Muscle layer of colon (tissue), 2 donors: ENCODE data around the gene DAP3.
"Not testable (repeated sequence)": the region's sequence is repeated elsewhere in the genome, so short reads cannot be mapped to it uniquely, and the experiment has no call there.

Source experiments
- H3K27ac ChIP-seq: one replicate; pipeline ENCODE4 v1.7.0; 2013; ENCODE audit warnings: low read depth, mild to moderate bottlenecking, low read length, moderate library complexity
- H3K27me3 ChIP-seq, 2 donors: one replicate each; pipeline ENCODE4 v1.7.0; 2013; ENCODE audit warnings: low read length in 2 of 2, mild to moderate bottlenecking in 2 of 2; ENCODE audit not compliant: insufficient read depth in 2 of 2, control insufficient read depth in 1 of 2
- H3K36me3 ChIP-seq: one replicate; pipeline ENCODE4 v1.7.0; 2013; ENCODE audit warnings: mild to moderate bottlenecking, low read length; ENCODE audit not compliant: insufficient read depth
- H3K4me1 ChIP-seq: one replicate; pipeline ENCODE4 v1.7.0; 2013; ENCODE audit warnings: mild to moderate bottlenecking, low read length; ENCODE audit not compliant: insufficient read depth
- H3K4me3 ChIP-seq, 2 donors: one replicate each; pipeline ENCODE4 v1.7.0; 2013; ENCODE audit warnings: low read length in 2 of 2, low read depth in 1 of 2, mild to moderate bottlenecking in 1 of 2, moderate library complexity in 1 of 2
- H3K9ac ChIP-seq: one replicate; pipeline ENCODE4 v1.7.0; 2013; ENCODE audit warnings: low read length
- H3K9me3 ChIP-seq: one replicate; pipeline ENCODE4 v1.7.0; 2013; ENCODE audit warnings: mild to moderate bottlenecking, low read length
- donor health status: abdominal sarcoma.
- donor health status: Adenocarcinoma of cecum.

Gene DAP3

DNA sequence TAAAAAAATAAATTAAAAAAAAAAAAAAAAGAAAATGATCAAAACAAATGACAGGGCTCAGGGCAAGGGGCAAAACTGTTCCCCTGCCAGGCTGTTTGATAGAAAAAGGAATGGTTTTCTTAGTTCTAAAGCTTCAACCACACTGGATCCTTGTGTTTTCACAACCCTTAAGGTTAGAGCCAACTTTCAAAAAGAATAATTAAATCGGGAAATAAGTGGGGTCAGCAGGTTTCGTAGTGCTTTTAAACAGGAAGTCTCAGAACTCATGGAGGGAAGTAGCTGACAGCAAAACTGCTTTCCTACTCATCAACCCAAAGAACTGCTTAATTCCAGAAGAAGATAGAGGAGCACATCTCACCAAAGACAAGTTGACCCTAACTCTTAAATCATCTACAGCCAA is 12.8 kb downstream of the DAP3 start:
- H3K4me3 ChIP-seq, H3K27me3 ChIP-seq, H3K9ac ChIP-seq, H3K9me3 ChIP-seq, H3K4me1 ChIP-seq, H3K27ac ChIP-seq, H3K36me3 ChIP-seq: not testable (repeated sequence)

DNA sequence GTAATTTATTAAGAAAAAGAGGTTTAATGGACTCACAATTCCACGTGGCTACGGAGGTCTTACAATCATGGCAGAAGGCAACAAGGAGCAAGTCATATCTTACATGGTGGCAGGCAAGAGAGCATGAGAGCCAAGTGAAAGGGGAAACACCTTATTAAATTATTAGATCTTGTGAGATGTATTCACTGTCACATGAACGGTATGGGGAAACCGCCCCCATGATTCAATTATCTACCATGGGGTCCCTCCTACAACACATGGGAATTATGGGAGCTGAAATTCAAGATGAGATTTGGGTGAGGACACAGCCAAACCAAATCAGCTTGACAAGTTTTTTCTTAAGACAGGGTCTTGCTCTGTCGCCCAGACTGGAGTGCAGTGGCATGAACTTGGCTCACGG is 14.3 kb downstream of the DAP3 start:
- H3K9me3 ChIP-seq: no peaks in the 10 kb centered on the region
- H3K9ac ChIP-seq: no peak overlapping the region
- H3K36me3 ChIP-seq: no peaks in the 10 kb centered on the region
- no peaks in the 10 kb centered on the region for H3K4me1 ChIP-seq
- H3K27me3 ChIP-seq: no peaks in the 10 kb centered on the region
- no peak overlapping the region for H3K27ac ChIP-seq
- no peak overlapping the region for H3K4me3 ChIP-seq

DNA sequence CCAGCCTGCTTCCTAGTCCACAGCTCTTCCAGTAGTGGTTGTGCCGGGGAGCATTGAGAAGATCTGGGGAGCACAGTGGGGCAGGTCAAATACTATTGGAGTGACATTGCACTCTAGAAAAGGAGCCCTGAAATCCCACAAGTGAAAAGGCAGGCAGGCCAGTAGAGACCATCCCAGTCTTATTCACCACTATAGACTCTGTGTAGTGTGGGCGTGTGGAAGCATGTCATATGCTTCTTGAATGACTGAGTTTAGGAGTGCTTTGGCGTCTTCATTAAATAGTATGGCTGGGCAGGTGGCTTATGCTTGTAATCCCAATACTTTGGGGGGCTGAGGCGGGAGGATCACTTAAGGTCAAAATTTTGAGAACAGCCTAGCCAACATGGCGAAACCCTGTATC is 15.5 kb downstream of the DAP3 start:
- H3K4me3 ChIP-seq, H3K9me3 ChIP-seq, H3K36me3 ChIP-seq, H3K4me1 ChIP-seq, H3K27ac ChIP-seq, H3K27me3 ChIP-seq, H3K9ac ChIP-seq: not testable (repeated sequence)

DNA sequence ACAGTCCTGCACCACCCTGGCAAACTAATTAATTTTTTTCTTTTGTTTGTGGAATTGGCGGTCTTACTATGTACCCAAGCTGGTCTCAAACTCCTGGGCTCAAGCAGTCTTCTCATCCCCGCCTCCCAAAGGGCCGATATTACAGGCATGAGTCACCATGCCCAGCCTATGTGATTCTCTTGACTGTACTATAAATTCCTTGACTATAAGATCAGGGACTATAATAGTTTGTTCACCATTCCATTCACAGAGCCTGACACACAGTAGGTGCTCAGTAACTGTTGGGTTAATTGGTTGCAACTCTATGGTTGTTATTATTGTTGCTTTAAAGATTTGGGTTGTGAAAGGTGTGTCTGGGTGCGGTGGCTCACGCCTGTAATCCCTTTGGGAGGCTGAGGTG is 17.2 kb downstream of the DAP3 start:
- Histone ChIP-seq H3K9ac (no peak overlapping the region), H3K27me3 (no peaks in the 10 kb centered on the region), H3K4me1 (no peaks in the 10 kb centered on the region), H3K9me3 (no peaks in the 10 kb centered on the region), H3K4me3 (no peak overlapping the region), H3K36me3 (no peaks in the 10 kb centered on the region), H3K27ac (no peak overlapping the region)

DNA sequence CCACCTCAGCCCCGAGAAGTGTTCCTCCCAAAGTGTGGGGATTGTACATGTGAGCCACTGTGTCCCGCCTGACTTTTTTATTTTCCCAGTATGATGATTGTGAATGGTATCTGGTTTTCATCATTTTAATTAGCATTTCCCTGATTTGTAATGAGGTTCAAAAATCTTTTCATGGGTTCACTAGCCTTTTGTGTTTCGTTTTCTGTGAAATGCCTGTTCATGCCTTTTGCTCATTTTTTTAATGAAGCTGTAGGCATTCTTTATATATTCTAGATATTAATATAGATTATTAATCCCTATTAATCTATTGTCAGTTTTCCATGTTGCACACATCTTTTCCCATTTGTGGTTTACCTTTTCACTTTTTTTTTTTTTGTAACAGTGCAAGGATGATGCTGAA is 20.5 kb downstream of the DAP3 start:
- no peaks in the 10 kb centered on the region for H3K36me3 ChIP-seq
- no peak overlapping the region for H3K4me3 ChIP-seq
- H3K9ac ChIP-seq: no peak overlapping the region
- no peak overlapping the region for H3K27ac ChIP-seq
- no peaks in the 10 kb centered on the region for H3K9me3 ChIP-seq
- H3K4me1 ChIP-seq: no peaks in the 10 kb centered on the region
- no peaks in the 10 kb centered on the region for H3K27me3 ChIP-seq

DNA sequence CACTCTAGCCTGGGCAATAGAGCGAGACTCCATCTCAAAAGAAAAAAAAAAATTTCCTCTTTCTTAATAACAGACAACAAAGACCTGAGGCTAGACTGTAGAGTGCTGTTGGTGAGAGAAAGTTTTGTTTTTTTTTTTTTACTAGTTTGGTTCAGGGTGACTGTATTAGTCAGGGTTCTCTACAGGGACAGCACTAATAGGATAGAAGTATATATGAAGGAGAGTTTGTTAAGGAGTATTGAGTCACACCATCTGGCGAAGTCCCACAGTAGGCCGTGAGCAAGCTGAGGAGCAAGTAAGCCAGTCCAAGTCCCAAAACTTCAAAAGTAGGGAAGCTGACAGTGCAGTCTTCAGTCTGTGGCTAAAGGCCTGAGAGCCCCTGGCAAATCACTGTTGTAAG is 22.6 kb downstream of the DAP3 start:
- not testable (repeated sequence) for H3K9me3 ChIP-seq, H3K9ac ChIP-seq, H3K4me3 ChIP-seq, H3K36me3 ChIP-seq, H3K4me1 ChIP-seq, H3K27me3 ChIP-seq, H3K27ac ChIP-seq

DNA sequence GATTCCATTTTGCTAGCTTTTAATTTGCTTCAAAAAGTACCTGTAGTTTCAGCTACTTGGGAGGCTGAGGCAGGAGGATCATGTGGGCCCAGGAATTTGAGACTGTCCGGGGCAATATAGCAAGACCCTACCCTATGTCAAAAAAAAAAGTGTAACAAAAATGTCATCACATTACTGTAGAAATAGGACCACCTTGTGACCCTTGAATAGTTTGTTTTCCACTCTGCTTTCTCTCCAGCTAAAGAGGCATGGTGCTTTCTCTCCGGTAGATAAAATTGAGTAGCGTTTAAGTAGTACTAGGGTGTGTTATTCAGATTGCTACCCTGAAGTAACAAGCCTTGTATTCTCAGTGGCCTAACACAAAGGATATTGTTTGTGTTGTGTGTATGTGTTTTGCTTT is 23.7 kb downstream of the DAP3 start:
- not testable (repeated sequence) for H3K4me3 ChIP-seq, H3K27me3 ChIP-seq, H3K9ac ChIP-seq, H3K4me1 ChIP-seq, H3K9me3 ChIP-seq, H3K36me3 ChIP-seq, H3K27ac ChIP-seq

DNA sequence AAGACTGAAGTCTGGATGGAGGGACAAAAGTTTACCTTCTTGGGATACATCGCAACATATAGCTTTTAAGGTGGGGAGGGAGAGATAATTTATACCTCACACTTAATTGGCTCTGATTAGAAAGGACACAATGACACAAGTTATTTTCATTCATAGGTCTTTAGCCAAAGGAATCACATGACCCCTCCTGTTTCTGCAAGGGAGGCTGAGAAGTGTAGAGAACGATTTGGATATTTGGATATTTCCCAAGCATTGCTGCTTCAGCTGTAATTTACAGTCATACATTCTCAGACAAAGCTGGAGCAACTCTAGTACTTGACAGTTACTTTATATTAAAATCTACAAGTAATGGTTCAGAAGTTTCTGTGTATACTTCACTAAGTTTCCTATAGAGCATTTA is 24.2 kb downstream of the DAP3 start:
- H3K9me3 ChIP-seq: no peaks in the 10 kb centered on the region
- no peak overlapping the region for H3K4me3 ChIP-seq
- no peaks in the 10 kb centered on the region for H3K4me1 ChIP-seq
- H3K36me3 ChIP-seq: no peaks in the 10 kb centered on the region
- H3K27me3 ChIP-seq: no peaks in the 10 kb centered on the region
- H3K27ac ChIP-seq: no peak overlapping the region
- H3K9ac ChIP-seq: no peak overlapping the region

DNA sequence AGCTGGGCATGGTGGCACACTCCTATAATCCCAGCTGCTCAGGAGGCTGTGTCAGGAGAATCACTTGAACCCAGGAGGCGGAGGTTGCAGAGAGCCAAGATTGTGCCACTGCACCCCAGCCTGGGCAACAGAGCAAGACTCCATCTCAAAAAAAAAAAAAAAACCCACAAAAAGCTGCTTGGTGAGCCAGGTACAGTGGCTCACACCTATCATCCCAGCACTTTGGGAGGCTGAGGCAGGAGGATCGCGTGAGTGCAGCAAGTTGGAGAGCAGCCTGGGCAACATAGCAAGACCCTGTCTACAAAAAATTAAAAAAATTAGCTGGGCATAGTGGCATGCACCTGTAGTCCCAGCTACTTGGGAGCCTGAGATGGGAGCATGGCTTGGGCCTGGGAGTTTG is 26.2 kb downstream of the DAP3 start:
- H3K27me3 ChIP-seq, H3K9ac ChIP-seq, H3K9me3 ChIP-seq, H3K4me1 ChIP-seq, H3K27ac ChIP-seq, H3K36me3 ChIP-seq, H3K4me3 ChIP-seq: not testable (repeated sequence)

DNA sequence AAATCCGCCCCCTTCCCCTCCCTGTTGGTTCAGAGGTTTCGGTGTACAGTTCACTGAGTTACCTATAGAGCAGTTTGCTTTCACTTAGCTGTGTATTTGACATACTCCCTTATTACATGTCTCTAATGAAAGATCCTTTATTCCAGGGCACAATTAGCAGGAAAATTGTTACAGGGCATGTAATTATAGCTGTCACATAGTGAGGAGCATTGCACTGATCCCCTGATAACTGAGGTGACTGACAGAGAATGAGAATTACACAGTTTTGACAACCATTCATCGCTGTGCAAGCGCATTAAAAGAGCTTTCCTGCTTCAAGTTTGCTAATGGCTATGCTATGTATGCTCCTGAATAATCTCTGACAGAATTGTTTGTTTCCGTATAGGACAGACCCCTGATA is 26.9 kb downstream of the DAP3 start:
- Histone ChIP-seq H3K27me3 (no peaks in the 10 kb centered on the region), H3K36me3 (no peaks in the 10 kb centered on the region), H3K4me1 (no peaks in the 10 kb centered on the region), H3K27ac (no peak overlapping the region), H3K4me3 (no peak overlapping the region), H3K9me3 (no peaks in the 10 kb centered on the region), H3K9ac (no peak overlapping the region)

DNA sequence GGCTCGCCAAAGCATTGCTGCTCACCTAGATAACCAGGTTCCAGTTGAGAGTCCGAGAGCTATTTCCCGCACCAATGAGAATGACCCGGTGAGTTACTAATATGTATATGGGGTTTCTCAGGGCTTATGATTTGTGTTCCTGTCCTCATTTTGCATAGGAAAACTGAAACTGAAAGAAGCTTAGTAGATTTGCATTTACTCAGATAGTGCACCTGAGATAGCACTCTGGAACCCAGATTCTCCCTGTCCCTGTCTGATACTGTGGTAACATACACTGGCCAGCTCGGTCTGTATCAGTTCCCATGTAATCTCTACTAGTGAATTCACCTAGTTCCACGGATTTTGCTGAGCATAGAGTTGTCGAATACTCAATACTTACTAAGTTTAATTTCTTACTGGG is 28.1 kb downstream of the DAP3 start:
- H3K9ac ChIP-seq: no peak overlapping the region
- H3K4me1 ChIP-seq: no peaks in the 10 kb centered on the region
- no peaks in the 10 kb centered on the region for H3K36me3 ChIP-seq
- H3K4me3 ChIP-seq: no peak overlapping the region
- no peaks in the 10 kb centered on the region for H3K27me3 ChIP-seq
- H3K27ac ChIP-seq: no peak overlapping the region
- no peaks in the 10 kb centered on the region for H3K9me3 ChIP-seq

DNA sequence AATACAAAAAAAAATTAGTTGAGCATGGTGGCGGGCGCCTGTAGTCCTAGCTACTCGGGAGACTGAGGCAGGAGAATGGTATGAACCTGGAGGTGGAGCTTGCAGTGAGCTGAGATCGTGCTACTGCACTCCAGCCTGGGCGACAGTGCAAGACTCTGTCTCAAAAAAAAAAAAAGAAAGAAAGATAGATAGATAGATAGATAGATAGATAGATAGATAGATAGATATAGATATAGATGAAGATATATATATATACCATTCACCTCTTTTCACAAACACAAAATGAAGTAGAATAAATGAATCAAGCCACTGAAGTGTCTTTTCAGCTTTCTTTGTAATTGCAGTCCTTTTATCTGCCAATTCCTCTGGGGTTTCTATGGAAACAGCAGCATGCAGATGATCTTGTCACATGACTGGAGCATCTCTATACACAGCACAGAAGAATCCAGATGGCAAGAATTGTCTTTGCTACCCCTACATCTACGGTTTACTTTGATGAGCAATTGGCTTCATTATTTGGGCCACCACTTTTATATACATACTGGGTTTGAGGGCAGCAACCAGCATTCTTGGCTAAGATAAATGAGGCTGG is 29.7 kb downstream of the DAP3 start:
- H3K9ac ChIP-seq, H3K27ac ChIP-seq, H3K9me3 ChIP-seq, H3K4me3 ChIP-seq, H3K27me3 ChIP-seq, H3K4me1 ChIP-seq, H3K36me3 ChIP-seq: not testable (repeated sequence)
